ENCODE results near the gene DDO.
A peak's percentile ranks its signal among the peaks of the same experiment; 100 is the strongest.

DDO gene

GRCh38 chr6:110395221-110395620, 20.2 kb downstream of the DDO start:
- H3K9me3 ChIP-seq (ENCODE audit: low read depth, low read length), result no peaks in the 10 kb centered on the region
- H3K4me3 ChIP-seq, result no peak overlapping the region
- no peak overlapping the region for H3K27ac ChIP-seq
- TF ChIP-seq EZH2 (IDR thresholded peaks at IDR 0.05), result no peak
- no peak for TF ChIP-seq POLR2AphosphoS5 (IDR thresholded peaks at IDR 0.05; ENCODE audit: borderline replicate concordance, low read depth, low read length)
- TF ChIP-seq FOXP2 (optimal IDR thresholded peaks at IDR 0.05; ENCODE audit: control extremely low read depth, extremely low read length, insufficient read depth), result no peak
- H3K9ac ChIP-seq (ENCODE audit: insufficient read length), result no peak overlapping the region
- H3K36me3 ChIP-seq (ENCODE audit: insufficient read depth, low read length), result no peaks in the 10 kb centered on the region
- DNase-seq (ENCODE audit: low read depth, low spot score), result no peak

GRCh38 chr6:110394409-110394808, 21.0 kb downstream of the DDO start:
- H3K4me3 ChIP-seq, result no peak overlapping the region
- no peaks in the 10 kb centered on the region for H3K9me3 ChIP-seq (ENCODE audit: low read depth, low read length)
- H3K9ac ChIP-seq (ENCODE audit: insufficient read length), result no peak overlapping the region
- DNase-seq (ENCODE audit: low read depth, low spot score), result no peak
- H3K36me3 ChIP-seq (ENCODE audit: insufficient read depth, low read length), result no peaks in the 10 kb centered on the region
- TF ChIP-seq POLR2AphosphoS5 (IDR thresholded peaks at IDR 0.05; ENCODE audit: borderline replicate concordance, low read depth, low read length) (no peak), FOXP2 (optimal IDR thresholded peaks at IDR 0.05; ENCODE audit: control extremely low read depth, extremely low read length, insufficient read depth) (no peak), EZH2 (IDR thresholded peaks at IDR 0.05) (no peak)
- H3K27ac ChIP-seq, result no peak overlapping the region

GRCh38 chr6:110392727-110393126, 22.6 kb downstream of the DDO start:
- Histone ChIP-seq H3K36me3 (ENCODE audit: insufficient read depth, low read length) (no peaks in the 10 kb centered on the region), H3K4me3 (no peak overlapping the region), H3K9me3 (ENCODE audit: low read depth, low read length) (no peaks in the 10 kb centered on the region), H3K27ac (peak overlapping the region; percentile 88), H3K9ac (ENCODE audit: insufficient read length) (no peak overlapping the region)
- TF ChIP-seq EZH2 (IDR thresholded peaks at IDR 0.05), result no peak
- no peak for DNase-seq (ENCODE audit: low read depth, low spot score)

- no peak for DNase-seq (ENCODE audit: low read depth, low spot score)
- Histone ChIP-seq H3K27ac (peak overlapping the region; percentile 88), H3K9me3 (ENCODE audit: low read depth, low read length) (no peaks in the 10 kb centered on the region; the same call in 1 of the 2 replicates), H3K36me3 (ENCODE audit: insufficient read depth, low read length) (no peaks in the 10 kb centered on the region), H3K9ac (ENCODE audit: insufficient read length) (no peak overlapping the region), H3K4me3 (no peak overlapping the region)
- TF ChIP-seq POLR2AphosphoS5 (IDR thresholded peaks at IDR 0.05; ENCODE audit: borderline replicate concordance, low read depth, low read length), result no peak
- no peak for TF ChIP-seq EZH2 (IDR thresholded peaks at IDR 0.05)
- no peak for TF ChIP-seq FOXP2 (optimal IDR thresholded peaks at IDR 0.05; ENCODE audit: control extremely low read depth, extremely low read length, insufficient read depth)
These were observed 25.0 kb downstream of the DDO start for GRCh38 chr6:110390404-110390803.

GRCh38 chr6:110389689-110390382, 25.5 kb downstream of the DDO start:
- H3K9ac ChIP-seq (ENCODE audit: insufficient read length), result no peak overlapping the region
- no peak for TF ChIP-seq POLR2AphosphoS5 (IDR thresholded peaks at IDR 0.05; ENCODE audit: borderline replicate concordance, low read depth, low read length)
- no peak for TF ChIP-seq EZH2 (IDR thresholded peaks at IDR 0.05)
- TF ChIP-seq FOXP2 (optimal IDR thresholded peaks at IDR 0.05; ENCODE audit: control extremely low read depth, extremely low read length, insufficient read depth), result no peak
- H3K9me3 ChIP-seq (ENCODE audit: low read depth, low read length), result no peaks in the 10 kb centered on the region; the same call in 1 of the 2 replicates
- H3K36me3 ChIP-seq (ENCODE audit: insufficient read depth, low read length), result no peaks in the 10 kb centered on the region
- H3K4me3 ChIP-seq, result no peak overlapping the region
- DNase-seq (ENCODE audit: low read depth, low spot score), result no peak
- H3K27ac ChIP-seq, result peak overlapping the region; percentile 88

- TF ChIP-seq EZH2 (IDR thresholded peaks at IDR 0.05) (no peak), POLR2AphosphoS5 (IDR thresholded peaks at IDR 0.05; ENCODE audit: borderline replicate concordance, low read depth, low read length) (peak; percentile 49; the same call in 1 of the 2 replicates), FOXP2 (optimal IDR thresholded peaks at IDR 0.05; ENCODE audit: control extremely low read depth, extremely low read length, insufficient read depth) (no peak)
- Histone ChIP-seq H3K27ac (peak overlapping the region; percentile 67), H3K9me3 (ENCODE audit: low read depth, low read length) (no peaks in the 10 kb centered on the region; the same call in 1 of the 2 replicates), H3K9ac (ENCODE audit: insufficient read length) (no peak overlapping the region), H3K4me3 (no peak overlapping the region), H3K36me3 (ENCODE audit: insufficient read depth, low read length) (no peaks in the 10 kb centered on the region)
- no peak for DNase-seq (ENCODE audit: low read depth, low spot score)
These were observed 27.4 kb downstream of the DDO start for GRCh38 chr6:110387986-110388385.

- no peaks in the 10 kb centered on the region; the same call in 1 of the 2 replicates for H3K9me3 ChIP-seq (ENCODE audit: low read depth, low read length)
- H3K27ac ChIP-seq, result no peak overlapping the region
- no peak overlapping the region for H3K4me3 ChIP-seq
- H3K36me3 ChIP-seq (ENCODE audit: insufficient read depth, low read length), result no peaks in the 10 kb centered on the region
- TF ChIP-seq EZH2 (IDR thresholded peaks at IDR 0.05), result no peak
- no peak for TF ChIP-seq FOXP2 (optimal IDR thresholded peaks at IDR 0.05; ENCODE audit: control extremely low read depth, extremely low read length, insufficient read depth)
- TF ChIP-seq POLR2AphosphoS5 (IDR thresholded peaks at IDR 0.05; ENCODE audit: borderline replicate concordance, low read depth, low read length), result no peak
- no peak for DNase-seq (ENCODE audit: low read depth, low spot score)
- H3K9ac ChIP-seq (ENCODE audit: insufficient read length), result no peak overlapping the region
These were observed 29.9 kb downstream of the DDO start for GRCh38 chr6:110385458-110385863.

- H3K9me3 ChIP-seq (ENCODE audit: low read depth, low read length), result no peaks in the 10 kb centered on the region
- no peak overlapping the region for H3K9ac ChIP-seq (ENCODE audit: insufficient read length)
These were observed 36.8 kb downstream of the DDO start for GRCh38 chr6:110378552-110378951.

GRCh38 chr6:110369066-110369465, 46.3 kb downstream of the DDO start:
- Histone ChIP-seq H3K4me3 (peak overlapping the region; percentile 59), H3K9ac (ENCODE audit: insufficient read length) (peak overlapping the region; percentile 16)
- TF ChIP-seq POLR2AphosphoS5 (IDR thresholded peaks at IDR 0.05; ENCODE audit: borderline replicate concordance, low read depth, low read length) (no peak), FOXP2 (optimal IDR thresholded peaks at IDR 0.05; ENCODE audit: control extremely low read depth, extremely low read length, insufficient read depth) (no peak), EZH2 (IDR thresholded peaks at IDR 0.05) (no peak)

More at GRCh38 chr6:110378552-110378951, 36.8 kb downstream of the DDO start:
- DNase-seq (ENCODE audit: low read depth, low spot score), result no peak
- TF ChIP-seq POLR2AphosphoS5 (IDR thresholded peaks at IDR 0.05; ENCODE audit: borderline replicate concordance, low read depth, low read length) (no peak), EZH2 (IDR thresholded peaks at IDR 0.05) (no peak), FOXP2 (optimal IDR thresholded peaks at IDR 0.05; ENCODE audit: control extremely low read depth, extremely low read length, insufficient read depth) (no peak)
- no peak overlapping the region for H3K27ac ChIP-seq
- no peaks in the 10 kb centered on the region for H3K36me3 ChIP-seq (ENCODE audit: insufficient read depth, low read length)
- no peak overlapping the region for H3K4me3 ChIP-seq

More at GRCh38 chr6:110369066-110369465, 46.3 kb downstream of the DDO start:
- no peak for DNase-seq (ENCODE audit: low read depth, low spot score)
- Histone ChIP-seq H3K9me3 (ENCODE audit: low read depth, low read length) (no peaks in the 10 kb centered on the region), H3K27ac (peak overlapping the region; percentile 78), H3K36me3 (ENCODE audit: insufficient read depth, low read length) (no peaks in the 10 kb centered on the region)
